Stimulated activated CD4-positive, alpha-beta T cell treated with anti-CD3 and anti-CD28 coated beads, Interleukin-2, amount 100 ng/mL, for 48 hours (primary cell): ENCODE results near the gene TSPAN14.

Source experiments
- DNase-seq, 2 donors: peaks; one replicate each; pipeline ENCODE4 v3.0.0-alpha.2; 2020

The TSPAN14 gene

GRCh38 chr10:80509108-80509402, 54.9 kb downstream of the TSPAN14 start:
- no peak for DNase-seq

GRCh38 chr10:80509403-80510161, 55.5 kb downstream of the TSPAN14 start:
- no peak for DNase-seq

GRCh38 chr10:80512031-80512526, 58.0 kb downstream of the TSPAN14 start:
- DNase-seq = no peak

- DNase-seq = no peak
These were observed 59.0 kb downstream of the TSPAN14 start for GRCh38 chr10:80513106-80513505.

GRCh38 chr10:80515511-80515910, 61.4 kb downstream of the TSPAN14 start:
- no peak for DNase-seq

- DNase-seq = no peak
These were observed 61.8 kb downstream of the TSPAN14 start for GRCh38 chr10:80515941-80516340.

- DNase-seq = no peak
These were observed 62.5 kb downstream of the TSPAN14 start for GRCh38 chr10:80516506-80517075.

GRCh38 chr10:80517416-80518142, 63.5 kb downstream of the TSPAN14 start:
- no peak for DNase-seq

- no peak for DNase-seq
These were observed 64.2 kb downstream of the TSPAN14 start for GRCh38 chr10:80518143-80518806.

- no peak for DNase-seq
These were observed 64.8 kb downstream of the TSPAN14 start for GRCh38 chr10:80518807-80519360.

- DNase-seq = no peak
These were observed 66.0 kb downstream of the TSPAN14 start for GRCh38 chr10:80519936-80520650.

- no peak for DNase-seq
These were observed 66.8 kb downstream of the TSPAN14 start for GRCh38 chr10:80520661-80521470.

GRCh38 chr10:80522756-80523363, 68.8 kb downstream of the TSPAN14 start:
- no peak for DNase-seq

- DNase-seq = no peak
These were observed 69.7 kb downstream of the TSPAN14 start for GRCh38 chr10:80523773-80524172.

GRCh38 chr10:80524190-80524909, 70.2 kb downstream of the TSPAN14 start:
- no peak for DNase-seq

- no peak for DNase-seq
These were observed 72.1 kb downstream of the TSPAN14 start for GRCh38 chr10:80526218-80526617.

- no peak for DNase-seq
These were observed 72.6 kb downstream of the TSPAN14 start for GRCh38 chr10:80526742-80527141.

GRCh38 chr10:80528185-80528700, 74.1 kb downstream of the TSPAN14 start:
- no peak for DNase-seq

GRCh38 chr10:80528901-80529300, 74.8 kb downstream of the TSPAN14 start:
- DNase-seq = no peak

GRCh38 chr10:80529604-80530003, 75.5 kb downstream of the TSPAN14 start:
- no peak for DNase-seq
